ENCODE data around the gene LIX1.

DNA sequence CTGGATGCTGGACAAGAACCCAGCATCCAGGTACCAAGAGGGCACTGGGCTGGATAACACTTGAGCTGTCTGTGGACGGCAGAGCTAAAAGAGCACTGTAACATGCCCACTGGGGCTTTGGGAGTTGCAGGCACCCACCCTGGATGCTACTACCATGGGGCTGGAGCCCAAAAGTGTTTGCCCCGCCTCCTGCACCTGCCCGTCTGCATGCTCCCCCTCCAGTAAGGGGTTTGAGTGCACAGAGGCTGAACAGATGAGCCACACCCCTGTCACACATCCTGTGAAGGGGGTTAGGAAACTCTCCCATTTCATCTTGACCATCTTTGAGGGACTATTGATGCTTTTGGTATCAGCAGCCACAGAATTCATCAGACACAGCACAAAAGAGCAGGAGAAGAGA lies 69.0 kb downstream of the LIX1 start:
- TF ChIP-seq CTCF (IDR thresholded peaks at IDR 0.05; ENCODE audit: low read depth, low read length, missing input control) (no peak), JUND (IDR thresholded peaks at IDR 0.05) (no peak), TAF1 (conservative IDR thresholded peaks at IDR 0.05) (no peak), YY1 (IDR thresholded peaks at IDR 0.05) (no peak), GABPA (IDR thresholded peaks at IDR 0.05 in 1 of 2, conservative IDR thresholded peaks at IDR 0.05 in 1 of 2) (no peak), FOXA1 (IDR thresholded peaks at IDR 0.05) (no peak), HNF4A (conservative IDR thresholded peaks at IDR 0.05) (no peak)
